ENCODE data around the gene AHDC1.
"Not testable (repeated sequence)": the region's sequence is repeated elsewhere in the genome, so short reads cannot be mapped to it uniquely, and the experiment has no call there.

AHDC1 gene

DNA sequence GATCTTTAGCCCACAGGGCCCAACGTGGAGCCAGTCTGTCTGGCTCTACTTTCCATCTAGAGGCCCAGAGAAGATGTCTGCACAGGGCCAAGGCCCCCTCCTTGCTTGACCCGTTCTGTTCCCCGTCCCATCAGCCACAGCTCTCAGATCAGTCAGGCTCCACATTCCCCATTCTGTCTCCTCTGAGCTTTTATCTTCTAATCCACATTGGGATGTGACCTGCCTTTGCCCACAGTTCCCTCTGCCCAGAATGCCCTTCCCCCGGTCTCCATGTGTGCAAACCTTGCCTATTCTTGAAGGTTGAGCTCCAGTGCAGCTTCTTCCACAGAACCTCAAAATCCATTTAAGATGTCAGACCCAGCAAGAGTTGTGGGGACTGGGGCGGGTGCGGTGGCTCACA, 60.7 kb downstream of the AHDC1 start:
- no peaks in the 10 kb centered on the region for H3K36me3 ChIP-seq
- no peak overlapping the region for H3K4me3 ChIP-seq (ENCODE audit: low read depth in 1 of 2, low read length in 1 of 2)
- no peaks in the 10 kb centered on the region for H3K27me3 ChIP-seq
- H3K27ac ChIP-seq, result no peak overlapping the region
- H3K4me1 ChIP-seq (ENCODE audit: control insufficient read depth in 1 of 2, insufficient read depth in 1 of 2, low read depth in 1 of 2, low read length in 1 of 2), result no peaks in the 10 kb centered on the region
- TF ChIP-seq, protein P1, sequence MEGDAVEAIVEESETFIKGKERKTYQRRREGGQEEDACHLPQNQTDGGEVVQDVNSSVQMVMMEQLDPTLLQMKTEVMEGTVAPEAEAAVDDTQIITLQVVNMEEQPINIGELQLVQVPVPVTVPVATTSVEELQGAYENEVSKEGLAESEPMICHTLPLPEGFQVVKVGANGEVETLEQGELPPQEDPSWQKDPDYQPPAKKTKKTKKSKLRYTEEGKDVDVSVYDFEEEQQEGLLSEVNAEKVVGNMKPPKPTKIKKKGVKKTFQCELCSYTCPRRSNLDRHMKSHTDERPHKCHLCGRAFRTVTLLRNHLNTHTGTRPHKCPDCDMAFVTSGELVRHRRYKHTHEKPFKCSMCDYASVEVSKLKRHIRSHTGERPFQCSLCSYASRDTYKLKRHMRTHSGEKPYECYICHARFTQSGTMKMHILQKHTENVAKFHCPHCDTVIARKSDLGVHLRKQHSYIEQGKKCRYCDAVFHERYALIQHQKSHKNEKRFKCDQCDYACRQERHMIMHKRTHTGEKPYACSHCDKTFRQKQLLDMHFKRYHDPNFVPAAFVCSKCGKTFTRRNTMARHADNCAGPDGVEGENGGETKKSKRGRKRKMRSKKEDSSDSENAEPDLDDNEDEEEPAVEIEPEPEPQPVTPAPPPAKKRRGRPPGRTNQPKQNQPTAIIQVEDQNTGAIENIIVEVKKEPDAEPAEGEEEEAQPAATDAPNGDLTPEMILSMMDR (IDR thresholded peaks at IDR 0.05), result no peak
- no peaks in the 10 kb centered on the region for H3K9me3 ChIP-seq

DNA sequence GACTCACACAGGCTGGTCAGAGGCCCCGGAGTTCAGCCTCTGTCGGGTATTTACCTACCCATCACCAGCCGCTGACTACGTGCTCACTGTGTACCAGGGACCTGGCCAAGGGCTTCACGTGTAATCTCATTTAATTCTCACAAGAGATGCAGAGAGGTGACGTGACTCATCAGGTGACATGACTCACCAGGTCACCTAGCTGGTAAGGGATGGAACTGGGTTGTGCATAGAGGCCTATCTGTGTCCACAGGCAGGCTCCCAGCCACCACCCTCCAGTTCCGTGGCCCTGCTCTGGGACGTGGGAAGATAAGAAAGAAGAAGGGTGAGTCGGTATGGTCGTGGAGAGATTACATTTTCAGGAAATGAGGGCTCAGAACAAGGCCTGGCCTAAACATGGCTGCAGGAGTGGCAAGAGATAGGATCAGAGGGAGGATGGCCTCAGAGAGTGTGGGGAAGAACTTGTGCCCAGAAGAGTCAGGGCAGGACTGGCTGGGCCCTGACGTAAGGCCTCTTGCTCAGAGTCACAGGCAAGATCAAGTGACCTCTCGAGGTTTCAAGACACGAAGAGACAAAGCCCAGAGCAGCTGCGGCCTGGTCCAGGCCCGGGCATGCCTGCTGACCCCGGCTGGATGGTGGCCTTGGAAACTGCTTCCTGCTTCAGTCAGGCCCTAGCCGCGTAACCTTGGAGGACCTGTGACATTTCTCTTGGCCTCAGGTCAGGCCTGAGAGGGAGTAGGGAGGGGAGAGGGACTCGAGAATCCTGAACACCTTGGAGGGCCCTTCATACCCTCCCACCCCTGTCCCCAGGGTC, 61.3 kb downstream of the AHDC1 start:
- H3K27ac ChIP-seq, result no peak overlapping the region
- H3K4me1 ChIP-seq (ENCODE audit: control insufficient read depth in 1 of 2, insufficient read depth in 1 of 2, low read depth in 1 of 2, low read length in 1 of 2), result no peaks in the 10 kb centered on the region
- H3K4me3 ChIP-seq (ENCODE audit: low read depth in 1 of 2, low read length in 1 of 2), result no peak overlapping the region
- H3K9me3 ChIP-seq, result no peaks in the 10 kb centered on the region
- H3K36me3 ChIP-seq, result no peaks in the 10 kb centered on the region
- TF ChIP-seq, protein P1 (IDR thresholded peaks at IDR 0.05), result no peak
- no peaks in the 10 kb centered on the region for H3K27me3 ChIP-seq

GRCh38 chr1:27539901-27540861, 63.8 kb downstream of the AHDC1 start:
- H3K4me3 ChIP-seq (ENCODE audit: low read depth in 1 of 2, low read length in 1 of 2), result no peak overlapping the region
- no peaks in the 10 kb centered on the region for H3K36me3 ChIP-seq
- no peaks in the 10 kb centered on the region for H3K27me3 ChIP-seq
- H3K4me1 ChIP-seq (ENCODE audit: control insufficient read depth in 1 of 2, insufficient read depth in 1 of 2, low read depth in 1 of 2, low read length in 1 of 2), result no peaks in the 10 kb centered on the region
- no peaks in the 10 kb centered on the region for H3K9me3 ChIP-seq
- TF ChIP-seq, protein P1 (IDR thresholded peaks at IDR 0.05), result no peak
- no peak overlapping the region for H3K27ac ChIP-seq

DNA sequence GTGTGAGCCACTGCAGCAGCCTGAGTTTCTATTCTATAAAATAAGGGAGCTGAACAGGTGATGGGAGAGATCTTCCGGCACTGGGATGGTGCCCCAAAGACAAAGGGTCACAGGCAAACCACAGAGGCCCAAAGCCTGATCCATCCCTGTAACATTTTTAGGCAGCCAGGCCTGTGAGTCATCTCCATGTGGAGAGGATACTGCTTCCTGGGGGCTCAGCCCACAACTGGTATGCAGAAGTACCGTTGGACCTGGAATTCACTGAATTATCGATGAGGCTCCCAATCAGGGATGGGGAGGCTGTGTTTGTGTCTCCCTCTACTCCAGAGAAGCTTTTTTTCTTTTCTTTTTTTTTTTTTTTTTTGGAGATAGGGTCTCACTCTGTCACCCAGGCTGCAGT, 65.2 kb downstream of the AHDC1 start:
- no peak overlapping the region for H3K27ac ChIP-seq
- H3K4me1 ChIP-seq (ENCODE audit: control insufficient read depth in 1 of 2, insufficient read depth in 1 of 2, low read depth in 1 of 2, low read length in 1 of 2), result no peaks in the 10 kb centered on the region
- H3K27me3 ChIP-seq, result no peaks in the 10 kb centered on the region
- TF ChIP-seq, protein P1 (IDR thresholded peaks at IDR 0.05), result no peak
- H3K4me3 ChIP-seq (ENCODE audit: low read depth in 1 of 2, low read length in 1 of 2), result no peak overlapping the region
- H3K9me3 ChIP-seq, result no peaks in the 10 kb centered on the region
- H3K36me3 ChIP-seq, result no peaks in the 10 kb centered on the region

DNA sequence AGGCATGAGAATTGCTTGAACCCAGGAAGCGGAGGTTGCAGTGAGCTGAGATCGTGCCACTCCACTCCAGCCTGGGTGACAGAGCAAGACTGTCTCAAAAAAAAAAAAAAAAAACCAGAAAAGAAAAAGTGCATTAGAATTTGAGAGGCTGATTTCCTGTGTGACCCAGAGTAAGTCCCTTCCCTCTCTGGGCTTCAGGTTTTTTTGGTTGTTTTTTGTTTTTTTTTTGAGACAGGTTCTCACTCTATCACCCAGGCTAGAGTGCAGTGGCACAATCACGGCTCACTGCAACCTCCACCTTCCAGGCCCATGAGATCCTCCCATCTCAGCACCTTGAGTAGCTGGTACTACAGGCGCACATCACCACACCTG, 65.7 kb downstream of the AHDC1 start:
- H3K27me3 ChIP-seq; H3K4me1 ChIP-seq (ENCODE audit: control insufficient read depth in 1 of 2, insufficient read depth in 1 of 2, low read depth in 1 of 2, low read length in 1 of 2); H3K4me3 ChIP-seq (ENCODE audit: low read depth in 1 of 2, low read length in 1 of 2); H3K36me3 ChIP-seq; H3K9me3 ChIP-seq; H3K27ac ChIP-seq: not testable (repeated sequence)

- H3K27ac ChIP-seq, result no peak overlapping the region
- no peak overlapping the region for H3K4me3 ChIP-seq (ENCODE audit: low read depth in 1 of 2, low read length in 1 of 2)
- no peaks in the 10 kb centered on the region for H3K4me1 ChIP-seq (ENCODE audit: control insufficient read depth in 1 of 2, insufficient read depth in 1 of 2, low read depth in 1 of 2, low read length in 1 of 2)
- no peaks in the 10 kb centered on the region for H3K27me3 ChIP-seq
- TF ChIP-seq, protein P1 (IDR thresholded peaks at IDR 0.05), result no peak
- no peaks in the 10 kb centered on the region for H3K36me3 ChIP-seq
- H3K9me3 ChIP-seq, result no peaks in the 10 kb centered on the region
Measured at GRCh38 chr1:27536767-27537166, 67.2 kb downstream of the AHDC1 start.
